ENCODE measurements around the gene AKNA.

Gene AKNA

GRCh38 chr9:114426046-114426948, 38.5 kb upstream of the AKNA start:
- TF ChIP-seq GATA3 (IDR thresholded peaks at IDR 0.05; ENCODE audit: low read depth, low read length) = no peak
- TF ChIP-seq GATA2 (IDR thresholded peaks at IDR 0.05; ENCODE audit: low read depth, low read length) = no peak

DNA sequence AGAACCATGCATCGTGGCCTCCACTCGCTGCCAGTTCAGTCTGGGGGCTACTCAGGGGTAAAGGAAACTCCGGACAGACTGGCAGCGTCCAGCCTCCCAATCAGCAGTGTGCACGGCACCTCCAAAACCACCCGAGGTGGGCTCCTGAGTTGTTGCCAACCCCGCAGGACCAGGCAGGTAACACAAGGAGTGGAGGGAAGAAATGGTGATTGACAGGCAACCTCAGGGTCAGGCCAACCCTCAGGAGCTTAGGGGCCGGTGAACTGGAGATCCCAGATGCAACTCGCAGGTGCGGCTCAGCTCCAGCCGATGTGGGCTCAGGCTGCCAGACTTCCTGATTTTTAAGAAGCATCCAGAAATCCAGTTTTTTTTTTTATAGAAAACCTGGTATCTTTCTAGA, 37.3 kb upstream of the AKNA start:
- no peak for TF ChIP-seq GATA2 (IDR thresholded peaks at IDR 0.05; ENCODE audit: low read depth, low read length)
- no peak for TF ChIP-seq GATA3 (IDR thresholded peaks at IDR 0.05; ENCODE audit: low read depth, low read length)

DNA sequence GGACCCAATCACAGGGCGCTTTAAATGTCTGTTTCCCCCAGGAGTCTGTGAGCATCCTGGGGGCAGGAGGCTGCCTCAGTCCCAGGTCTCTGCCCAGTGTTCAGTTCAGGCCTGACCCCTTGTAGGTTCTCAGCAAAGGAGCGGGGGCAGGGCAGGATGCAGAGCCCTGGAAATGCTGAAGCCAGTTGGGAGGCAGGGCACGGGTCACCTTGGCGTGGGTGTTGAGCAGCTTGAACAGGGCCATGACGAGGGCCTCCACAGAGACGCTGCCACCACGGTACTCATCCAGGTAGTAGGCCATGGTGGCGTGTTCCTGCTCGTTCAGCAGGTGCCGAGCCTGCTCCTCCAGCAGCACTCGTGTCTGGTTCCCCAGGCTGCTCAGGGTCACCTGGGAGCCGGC, 36.3 kb upstream of the AKNA start:
- TF ChIP-seq GATA3 (IDR thresholded peaks at IDR 0.05; ENCODE audit: low read depth, low read length) = no peak
- TF ChIP-seq GATA2 (IDR thresholded peaks at IDR 0.05; ENCODE audit: low read depth, low read length) = no peak

DNA sequence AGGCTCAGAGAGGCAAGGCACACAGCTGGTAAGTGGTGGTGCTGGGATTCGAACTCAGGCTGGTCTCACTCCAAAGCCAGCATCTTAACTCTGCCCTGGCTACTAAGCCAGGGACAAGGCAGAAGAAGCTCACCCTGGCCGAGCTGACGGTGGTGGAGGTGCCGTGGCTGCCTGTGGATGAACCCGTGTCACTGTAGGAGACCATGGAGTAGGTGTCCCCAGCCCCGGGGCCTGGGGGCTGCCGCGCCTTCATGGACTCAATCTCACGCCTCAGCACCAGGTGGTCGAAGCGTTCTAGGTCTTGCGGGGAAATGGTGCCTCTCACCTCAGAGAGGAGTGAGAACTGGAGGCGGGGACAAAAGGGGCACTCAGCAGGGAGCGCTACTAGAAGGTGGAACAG, 35.4 kb upstream of the AKNA start:
- no peak for TF ChIP-seq GATA3 (IDR thresholded peaks at IDR 0.05; ENCODE audit: low read depth, low read length)
- TF ChIP-seq GATA2 (IDR thresholded peaks at IDR 0.05; ENCODE audit: low read depth, low read length) = no peak

- no peak for TF ChIP-seq GATA2 (IDR thresholded peaks at IDR 0.05; ENCODE audit: low read depth, low read length)
- no peak for TF ChIP-seq GATA3 (IDR thresholded peaks at IDR 0.05; ENCODE audit: low read depth, low read length)
Observed at GRCh38 chr9:114421147-114421546, 33.4 kb upstream of the AKNA start.

DNA sequence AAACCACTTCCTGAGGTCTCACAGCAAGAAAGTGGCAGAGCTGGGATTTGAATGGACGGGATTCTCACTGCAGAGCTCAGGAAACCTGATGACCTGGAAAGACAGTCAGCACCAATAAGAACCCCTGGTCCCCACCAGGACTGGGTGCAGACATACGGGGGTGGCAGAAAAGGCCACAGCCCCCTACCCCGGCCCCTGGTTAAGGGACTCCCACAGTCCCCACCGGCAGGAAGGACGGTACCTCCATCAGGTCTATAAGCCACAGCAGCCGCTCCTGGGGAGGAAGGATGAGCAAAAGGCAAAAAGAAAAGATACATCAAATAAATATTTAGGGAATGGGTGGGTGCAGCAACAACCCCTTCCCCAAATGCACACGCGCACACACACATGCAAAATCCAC, 32.0 kb upstream of the AKNA start:
- TF ChIP-seq GATA2 (IDR thresholded peaks at IDR 0.05; ENCODE audit: low read depth, low read length) (no peak), GATA3 (IDR thresholded peaks at IDR 0.05; ENCODE audit: low read depth, low read length) (no peak)

- no peak for TF ChIP-seq GATA2 (IDR thresholded peaks at IDR 0.05; ENCODE audit: low read depth, low read length)
- TF ChIP-seq GATA3 (IDR thresholded peaks at IDR 0.05; ENCODE audit: low read depth, low read length) = no peak
Observed at GRCh38 chr9:114418053-114418452, 30.3 kb upstream of the AKNA start.

- no peak for TF ChIP-seq GATA2 (IDR thresholded peaks at IDR 0.05; ENCODE audit: low read depth, low read length)
- TF ChIP-seq GATA3 (IDR thresholded peaks at IDR 0.05; ENCODE audit: low read depth, low read length) = no peak
Observed at GRCh38 chr9:114417511-114417910, 29.7 kb upstream of the AKNA start.

DNA sequence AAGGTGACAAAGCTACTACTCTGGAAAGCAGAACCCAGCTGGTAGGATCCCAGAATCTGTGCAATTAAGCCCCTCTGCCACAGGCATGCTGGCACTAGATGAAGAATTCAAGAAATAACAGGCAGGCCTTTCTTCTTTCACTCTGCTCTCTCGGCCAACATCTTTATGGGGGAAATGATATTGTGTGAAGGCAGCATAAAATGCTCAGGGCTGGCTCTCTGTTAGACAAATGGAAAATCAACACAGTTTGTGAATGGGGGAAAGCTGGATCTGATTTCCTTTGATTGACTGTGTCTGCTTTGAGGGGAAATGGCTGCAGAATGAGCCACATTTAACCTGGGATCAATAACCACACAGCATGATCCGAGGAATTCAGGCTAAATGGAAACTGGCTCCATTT, 29.1 kb upstream of the AKNA start:
- TF ChIP-seq GATA3 (IDR thresholded peaks at IDR 0.05; ENCODE audit: low read depth, low read length) (no peak), GATA2 (IDR thresholded peaks at IDR 0.05; ENCODE audit: low read depth, low read length) (no peak)

DNA sequence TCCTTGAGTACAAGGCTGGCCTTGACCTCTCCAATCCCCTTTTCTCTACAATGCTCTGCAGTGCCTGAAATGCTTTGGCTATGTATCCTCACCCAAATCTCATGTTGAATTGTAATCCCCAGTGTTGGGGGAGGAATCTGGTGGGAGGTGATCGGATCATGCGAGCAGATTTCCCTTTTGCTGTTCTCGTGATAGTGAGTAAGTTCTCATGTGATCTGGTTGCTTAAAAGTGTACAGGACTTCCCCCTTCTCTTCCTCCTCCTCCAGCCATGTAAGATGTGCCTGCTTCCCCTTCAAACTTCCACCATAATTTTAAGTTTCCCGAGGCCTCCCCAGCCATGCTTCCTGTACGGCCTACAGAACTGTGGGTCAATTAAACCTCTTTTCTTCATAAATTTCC, 28.5 kb upstream of the AKNA start:
- TF ChIP-seq GATA2 (IDR thresholded peaks at IDR 0.05; ENCODE audit: low read depth, low read length) = no peak
- TF ChIP-seq GATA3 (IDR thresholded peaks at IDR 0.05; ENCODE audit: low read depth, low read length) = no peak

DNA sequence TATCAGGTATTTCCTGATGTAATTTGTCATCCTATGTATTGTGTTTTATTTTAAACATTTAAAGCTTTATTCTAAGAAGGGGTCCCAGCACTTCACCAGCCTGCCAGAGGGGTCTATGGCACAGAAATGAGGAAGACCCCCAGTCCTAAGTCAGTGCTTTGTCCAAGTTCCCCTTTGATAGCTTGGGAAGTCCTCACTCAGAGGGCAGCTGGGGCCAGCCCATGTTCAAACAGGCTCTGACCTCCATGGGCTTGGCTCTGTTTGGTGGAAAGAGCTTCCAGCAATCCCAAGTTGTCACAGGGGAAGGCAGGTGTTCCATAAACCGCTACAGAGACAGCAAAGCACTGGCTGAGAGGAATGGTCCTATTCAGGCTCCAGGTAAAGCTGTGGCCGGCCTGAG, 26.6 kb upstream of the AKNA start:
- TF ChIP-seq GATA3 (IDR thresholded peaks at IDR 0.05; ENCODE audit: low read depth, low read length) = no peak
- TF ChIP-seq GATA2 (IDR thresholded peaks at IDR 0.05; ENCODE audit: low read depth, low read length) = no peak

DNA sequence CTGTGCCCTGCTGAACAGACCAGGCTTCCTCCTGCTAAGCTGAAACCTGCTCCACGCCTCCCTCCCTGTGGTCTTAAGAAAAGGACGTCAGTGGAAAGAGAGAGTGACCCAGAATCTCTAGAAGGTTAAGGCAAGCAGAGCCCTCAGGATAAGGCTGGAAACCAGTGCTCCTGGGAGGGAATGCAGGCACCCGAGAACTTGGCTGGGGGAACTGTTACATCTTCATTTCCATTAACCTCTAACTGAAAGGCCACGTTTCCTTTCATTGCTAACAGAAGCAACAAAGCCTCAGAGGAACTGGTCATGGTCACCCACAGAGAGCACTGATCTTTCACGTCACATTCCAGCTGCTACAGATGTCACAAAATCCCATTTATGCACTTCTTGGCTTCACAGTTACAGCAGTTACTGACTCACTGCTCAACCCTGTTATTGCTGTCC, 26.1 kb upstream of the AKNA start:
- no peak for TF ChIP-seq GATA3 (IDR thresholded peaks at IDR 0.05; ENCODE audit: low read depth, low read length)
- TF ChIP-seq GATA2 (IDR thresholded peaks at IDR 0.05; ENCODE audit: low read depth, low read length) = no peak

GRCh38 chr9:114412048-114412683, 24.4 kb upstream of the AKNA start:
- no peak for TF ChIP-seq GATA3 (IDR thresholded peaks at IDR 0.05; ENCODE audit: low read depth, low read length)
- TF ChIP-seq GATA2 (IDR thresholded peaks at IDR 0.05; ENCODE audit: low read depth, low read length) = no peak

DNA sequence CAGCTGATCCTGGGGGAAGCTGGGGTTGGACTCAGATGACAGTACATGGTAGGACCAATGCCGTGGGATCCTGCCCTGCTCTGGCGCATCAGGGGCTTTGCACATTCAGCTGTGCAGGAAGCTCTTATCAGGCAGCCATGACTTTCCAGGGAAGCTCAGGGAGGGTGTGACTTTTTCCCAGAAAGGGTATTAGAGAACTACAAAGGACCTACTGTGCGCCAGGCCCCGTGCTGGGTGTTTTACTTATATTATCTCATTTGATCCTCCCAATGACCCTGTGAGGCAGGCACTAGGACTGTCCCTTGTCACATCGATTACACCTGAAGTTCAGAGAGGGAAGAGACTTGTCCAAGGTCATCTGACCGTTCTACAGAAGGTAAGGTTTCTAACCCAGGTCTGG, 23.7 kb upstream of the AKNA start:
- TF ChIP-seq GATA2 (IDR thresholded peaks at IDR 0.05; ENCODE audit: low read depth, low read length) = no peak

GRCh38 chr9:114410910-114411309, 23.1 kb upstream of the AKNA start:
- TF ChIP-seq GATA2 (IDR thresholded peaks at IDR 0.05; ENCODE audit: low read depth, low read length) = no peak
- no peak for TF ChIP-seq GATA3 (IDR thresholded peaks at IDR 0.05; ENCODE audit: low read depth, low read length)

All from SH-SY5Y (cell line).